Stimulated activated CD8-positive, alpha-beta memory T cell treated with anti-CD3 and anti-CD28 coated beads, Interleukin-7, amount 100 ng/mL, for 4 hours (primary cell): ENCODE data around the gene EIF4G3.
"Not testable (repeated sequence)": the region's sequence is repeated elsewhere in the genome, so short reads cannot be mapped to it uniquely, and the experiment has no call there.

Experiments
- DNase-seq, 2 donors: peaks; one replicate each; pipeline ENCODE4 v3.0.0-alpha.2; 2020; ENCODE audit warnings: low read depth in 2 of 2

The EIF4G3 gene

GRCh38 chr1:21189421-21189820 lies 12.7 kb upstream of the EIF4G3 start:
- DNase-seq, result no peak

DNA sequence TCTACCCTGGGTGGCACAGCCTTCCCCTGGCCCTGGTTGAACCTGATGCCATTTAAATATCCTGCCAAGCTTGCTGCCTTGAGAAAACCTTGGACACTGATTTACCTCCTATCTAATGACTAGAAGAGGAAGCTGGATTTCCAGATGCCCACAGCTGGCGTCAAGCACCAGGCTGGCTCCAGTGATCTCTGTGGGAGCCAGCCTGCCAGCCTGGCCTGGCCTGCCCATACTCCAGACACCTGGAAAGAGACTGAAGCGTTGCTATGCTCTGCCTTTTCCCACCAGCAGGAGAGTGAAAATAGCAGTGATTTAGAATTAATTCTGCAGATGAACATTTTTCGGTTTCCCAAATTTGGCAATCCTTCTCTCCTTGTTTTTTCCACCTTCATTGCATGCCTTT lies 11.5 kb upstream of the EIF4G3 start:
- DNase-seq, result no peak

- DNase-seq, result no peak
These were observed 8.6 kb upstream of the EIF4G3 start for GRCh38 chr1:21185221-21185731.

DNA sequence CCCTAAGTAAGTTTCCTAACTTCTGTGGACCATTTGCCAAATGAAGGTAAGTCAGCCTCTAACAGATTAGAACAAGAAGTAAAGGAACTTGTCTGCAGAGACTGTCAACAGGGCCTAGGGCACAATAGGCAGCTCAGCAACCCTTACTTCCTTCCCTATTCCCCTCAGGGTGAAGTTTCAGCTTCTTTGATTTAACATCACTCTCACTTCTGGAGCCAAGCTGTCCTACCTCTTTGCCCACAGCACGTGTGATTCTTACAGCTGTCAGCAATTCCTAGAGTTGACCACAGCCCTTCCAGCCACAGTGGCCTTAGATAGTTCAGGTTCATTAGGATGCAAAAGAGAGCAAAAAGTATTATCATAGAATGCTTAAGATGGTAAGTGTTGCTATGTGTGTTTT lies 7.6 kb upstream of the EIF4G3 start:
- DNase-seq, result no peak

- DNase-seq, result no peak
These were observed 5.6 kb upstream of the EIF4G3 start for GRCh38 chr1:21182181-21182731.

DNA sequence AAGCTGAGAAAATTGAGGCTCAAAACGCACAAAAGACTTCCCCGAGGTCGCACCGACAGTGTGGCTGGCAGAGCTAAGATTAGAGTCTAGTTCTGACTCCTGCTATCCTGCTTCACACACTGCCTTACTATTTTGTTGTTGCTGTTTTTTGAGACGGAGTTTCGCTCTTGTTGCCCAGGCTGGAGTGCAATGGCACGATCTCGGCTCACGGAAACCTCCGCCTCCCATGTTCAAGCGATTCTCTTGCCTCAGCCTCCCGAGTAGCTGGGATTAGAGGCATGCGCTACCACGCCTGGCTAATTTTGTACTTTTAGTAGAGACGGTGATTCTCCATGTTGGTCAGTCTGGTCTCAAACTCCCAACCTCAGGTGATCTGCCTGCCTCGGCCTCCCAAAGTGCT lies 1.6 kb upstream of the EIF4G3 start:
- not testable (repeated sequence) for DNase-seq

- peak in 1 of 2 donors; percentile 34 for DNase-seq
These were observed 771 bp downstream of the EIF4G3 start for GRCh38 chr1:21175670-21176581.

GRCh38 chr1:21175324-21175669 lies 1.4 kb downstream of the EIF4G3 start:
- DNase-seq, result peak in 1 of 2 donors; percentile 20

GRCh38 chr1:21174654-21175323 lies 1.9 kb downstream of the EIF4G3 start:
- no peak for DNase-seq

- no peak for DNase-seq
These were observed 2.5 kb downstream of the EIF4G3 start for GRCh38 chr1:21174230-21174629.

DNA sequence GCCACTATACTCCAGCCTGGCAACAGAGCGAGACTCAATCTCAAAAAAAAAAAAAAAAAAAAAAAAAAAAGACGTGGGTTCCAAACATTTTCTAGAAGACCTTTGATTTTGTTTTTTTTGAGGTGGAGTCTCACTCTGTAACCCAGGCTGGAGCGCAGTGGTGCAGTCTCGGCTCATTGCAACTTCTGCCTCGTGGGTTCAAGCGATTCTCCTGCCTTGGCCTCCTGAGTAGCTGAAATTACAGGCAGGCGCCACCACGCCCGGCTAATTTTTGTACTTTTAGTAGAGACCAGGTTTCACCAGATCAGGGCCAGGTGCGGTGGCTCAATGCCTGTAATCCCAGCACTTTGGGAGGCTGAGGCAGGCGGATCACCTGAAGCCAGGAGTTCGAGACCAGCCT lies 3.6 kb downstream of the EIF4G3 start:
- DNase-seq, result not testable (repeated sequence)

GRCh38 chr1:21170837-21171236 lies 5.9 kb downstream of the EIF4G3 start:
- not testable (repeated sequence) for DNase-seq

GRCh38 chr1:21168444-21168843 lies 8.3 kb downstream of the EIF4G3 start:
- DNase-seq, result no peak

DNA sequence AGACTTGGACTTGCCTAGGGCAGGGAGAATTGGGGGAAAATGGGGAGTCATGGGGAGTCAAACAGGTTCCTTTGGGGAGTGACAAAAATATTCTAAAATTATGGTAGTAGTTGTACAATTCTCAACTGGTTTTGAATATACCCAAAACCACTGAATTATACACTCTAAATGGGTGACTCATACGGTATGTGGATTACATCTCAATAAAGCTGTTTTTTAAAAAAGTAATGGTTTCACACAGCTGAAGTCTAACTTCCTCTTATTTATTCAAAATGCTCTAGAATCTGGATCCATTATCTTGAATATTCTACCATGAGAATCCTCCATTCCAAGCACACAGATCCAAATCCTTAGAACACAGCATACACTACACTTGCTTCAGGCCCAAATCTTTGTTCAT lies 11.1 kb downstream of the EIF4G3 start:
- DNase-seq, result no peak

DNA sequence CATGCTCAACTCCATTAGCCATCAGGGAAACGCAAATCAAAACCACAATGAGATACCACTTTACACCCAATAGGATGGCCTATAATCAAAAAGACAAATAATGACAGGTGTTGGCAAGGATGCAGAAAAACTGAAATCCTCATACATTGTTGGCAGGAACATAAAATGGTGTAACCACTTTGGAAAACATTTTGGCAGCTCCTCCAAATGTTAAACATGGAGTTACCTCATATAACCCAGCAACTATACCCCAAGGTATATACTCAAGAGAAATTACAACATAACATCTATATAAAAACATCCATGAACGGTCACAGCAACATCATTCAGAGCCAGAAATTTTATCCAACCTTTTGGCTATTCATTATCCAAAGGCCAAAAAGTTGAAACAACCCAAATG lies 11.6 kb downstream of the EIF4G3 start:
- no peak for DNase-seq

GRCh38 chr1:21164266-21164665 lies 12.4 kb downstream of the EIF4G3 start:
- DNase-seq, result no peak

GRCh38 chr1:21162740-21163464 lies 13.8 kb downstream of the EIF4G3 start:
- DNase-seq, result no peak

- DNase-seq, result no peak
These were observed 14.9 kb downstream of the EIF4G3 start for GRCh38 chr1:21161842-21162241.

GRCh38 chr1:21160263-21160796 lies 16.4 kb downstream of the EIF4G3 start:
- no peak for DNase-seq

DNA sequence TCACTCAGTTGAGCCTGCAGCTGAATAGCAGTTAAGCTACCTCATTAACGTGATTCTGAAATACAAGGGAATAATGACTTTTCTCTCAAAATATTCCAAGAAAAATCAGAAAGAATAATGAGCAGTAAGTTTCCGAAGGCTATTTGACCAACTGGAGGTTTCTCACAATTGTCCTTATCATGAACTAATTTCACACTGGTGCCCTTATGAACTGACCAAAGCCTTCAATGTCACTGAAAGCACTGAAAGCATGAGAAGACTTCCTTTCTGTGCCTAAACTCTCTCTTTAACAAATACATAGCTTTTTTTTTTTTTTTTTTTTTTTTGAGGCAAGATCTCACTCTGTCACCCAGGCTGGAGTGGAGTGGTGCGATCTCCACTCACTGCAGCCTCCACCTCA lies 18.8 kb downstream of the EIF4G3 start:
- no peak for DNase-seq

- DNase-seq, result no peak
These were observed 19.6 kb downstream of the EIF4G3 start for GRCh38 chr1:21157054-21157453.

GRCh38 chr1:21156019-21156418 lies 20.7 kb downstream of the EIF4G3 start:
- no peak for DNase-seq
